Measurements from ENCODE around the gene CCT3.

The CCT3 gene

GRCh38 chr1:156386134-156386901 is 48.2 kb upstream of the CCT3 start:
- Histone ChIP-seq H3K9me2 (replicated peaks; ENCODE audit: control insufficient read depth, low read length) (no peaks in the 10 kb centered on the region), H3K79me2 (ENCODE audit: control insufficient read depth, low read length) (no peaks in the 10 kb centered on the region), H3K27ac (ENCODE audit: low read depth, low read length) (no peak overlapping the region), H3K4me2 (ENCODE audit: low read length) (no peak overlapping the region), H3K27me3 (ENCODE audit: control insufficient read depth, low read length) (peaks cover 47% of the 10 kb centered on the region), H3K4me3 (ENCODE audit: low read length) (no peak overlapping the region), H3K4me1 (ENCODE audit: control insufficient read depth, low read length) (peaks cover 6% of the 10 kb centered on the region), H3K36me3 (ENCODE audit: control insufficient read depth, low read length) (no peaks in the 10 kb centered on the region), H3F3A (ENCODE audit: control insufficient read depth, insufficient read depth) (no peaks in the 10 kb centered on the region), H3K9me3 (ENCODE audit: control insufficient read depth, insufficient read depth, low read length) (no peaks in the 10 kb centered on the region), H4K20me1 (ENCODE audit: control insufficient read depth, insufficient read depth, low read depth, low read length) (no peaks in the 10 kb centered on the region)
- no peak for TF ChIP-seq CTCF (IDR thresholded peaks at IDR 0.05; ENCODE audit: low read depth, low read length, poor library complexity, severe bottlenecking)

- Histone ChIP-seq H3K36me3 (ENCODE audit: control insufficient read depth, low read length) (no peaks in the 10 kb centered on the region), H3K27ac (ENCODE audit: low read depth, low read length) (no peak overlapping the region), H3K9me2 (replicated peaks; ENCODE audit: control insufficient read depth, low read length) (no peaks in the 10 kb centered on the region), H3K4me1 (ENCODE audit: control insufficient read depth, low read length) (peaks cover 6% of the 10 kb centered on the region), H3K79me2 (ENCODE audit: control insufficient read depth, low read length) (no peaks in the 10 kb centered on the region), H3K27me3 (ENCODE audit: control insufficient read depth, low read length) (peaks cover 47% of the 10 kb centered on the region), H3K9me3 (ENCODE audit: control insufficient read depth, insufficient read depth, low read length) (no peaks in the 10 kb centered on the region), H3F3A (ENCODE audit: control insufficient read depth, insufficient read depth) (no peaks in the 10 kb centered on the region), H3K4me3 (ENCODE audit: low read length) (no peak overlapping the region), H3K4me2 (ENCODE audit: low read length) (no peak overlapping the region), H4K20me1 (ENCODE audit: control insufficient read depth, insufficient read depth, low read depth, low read length) (no peaks in the 10 kb centered on the region)
- TF ChIP-seq CTCF (IDR thresholded peaks at IDR 0.05; ENCODE audit: low read depth, low read length, poor library complexity, severe bottlenecking) (peak; percentile 100), EZH2phosphoT487 (IDR thresholded peaks at IDR 0.05; ENCODE audit: borderline replicate concordance, low read length) (no peak)
Measured at GRCh38 chr1:156385534-156386031, 47.5 kb upstream of the CCT3 start.

GRCh38 chr1:156384658-156385057 is 46.6 kb upstream of the CCT3 start:
- Histone ChIP-seq H3K9me2 (replicated peaks; ENCODE audit: control insufficient read depth, low read length) (no peaks in the 10 kb centered on the region), H3K27me3 (ENCODE audit: control insufficient read depth, low read length) (peaks cover 45% of the 10 kb centered on the region), H3K4me3 (ENCODE audit: low read length) (no peak overlapping the region), H3K27ac (ENCODE audit: low read depth, low read length) (no peak overlapping the region), H3K9me3 (ENCODE audit: control insufficient read depth, insufficient read depth, low read length) (no peaks in the 10 kb centered on the region), H3F3A (ENCODE audit: control insufficient read depth, insufficient read depth) (no peaks in the 10 kb centered on the region), H3K4me1 (ENCODE audit: control insufficient read depth, low read length) (peaks cover 6% of the 10 kb centered on the region), H3K36me3 (ENCODE audit: control insufficient read depth, low read length) (no peaks in the 10 kb centered on the region), H3K79me2 (ENCODE audit: control insufficient read depth, low read length) (no peaks in the 10 kb centered on the region), H4K20me1 (ENCODE audit: control insufficient read depth, insufficient read depth, low read depth, low read length) (no peaks in the 10 kb centered on the region), H3K4me2 (ENCODE audit: low read length) (no peak overlapping the region)
- no peak for TF ChIP-seq EZH2phosphoT487 (IDR thresholded peaks at IDR 0.05; ENCODE audit: borderline replicate concordance, low read length)

GRCh38 chr1:156384007-156384406 is 45.9 kb upstream of the CCT3 start:
- Histone ChIP-seq H3K9me2 (replicated peaks; ENCODE audit: control insufficient read depth, low read length) (no peaks in the 10 kb centered on the region), H3K27ac (ENCODE audit: low read depth, low read length) (no peak overlapping the region), H3K27me3 (ENCODE audit: control insufficient read depth, low read length) (peaks cover 39% of the 10 kb centered on the region), H3K4me1 (ENCODE audit: control insufficient read depth, low read length) (peaks cover 6% of the 10 kb centered on the region), H3K36me3 (ENCODE audit: control insufficient read depth, low read length) (no peaks in the 10 kb centered on the region), H3K9me3 (ENCODE audit: control insufficient read depth, insufficient read depth, low read length) (no peaks in the 10 kb centered on the region), H3K4me2 (ENCODE audit: low read length) (no peak overlapping the region), H3F3A (ENCODE audit: control insufficient read depth, insufficient read depth) (no peaks in the 10 kb centered on the region), H3K79me2 (ENCODE audit: control insufficient read depth, low read length) (no peaks in the 10 kb centered on the region), H4K20me1 (ENCODE audit: control insufficient read depth, insufficient read depth, low read depth, low read length) (no peaks in the 10 kb centered on the region), H3K4me3 (ENCODE audit: low read length) (no peak overlapping the region)
- TF ChIP-seq EZH2phosphoT487 (IDR thresholded peaks at IDR 0.05; ENCODE audit: borderline replicate concordance, low read length) (no peak), CTCF (IDR thresholded peaks at IDR 0.05; ENCODE audit: low read depth, low read length, poor library complexity, severe bottlenecking) (no peak)
